ENCODE measurements around the gene CYB5R4. TPM values are rescaled to one million over a fixed set of nuclear protein-coding genes. Genes with fewer than 3 reads are reported as not detected.
"Not testable (repeated sequence)": the region's sequence is repeated elsewhere in the genome, so short reads cannot be mapped to it uniquely, and the experiment has no call there.

CYB5R4 gene
- total and polyA plus RNA-seq, 2 experiments from 2014 or later: 5.2 to 14.5 TPM

GRCh38 chr6:83885984-83886383 is 26.5 kb downstream of the CYB5R4 start:
- Histone ChIP-seq H3K27ac (no peak overlapping the region), H3K4me1 (ENCODE audit: low read depth) (peaks cover 13% of the 10 kb centered on the region), H3K27me3 (no peaks in the 10 kb centered on the region), H3K4me3 (no peak overlapping the region), H3K9me3 (ENCODE audit: low read depth) (no peaks in the 10 kb centered on the region), H3K36me3 (no peaks in the 10 kb centered on the region)
- DNase-seq (ENCODE audit: low read depth in 1 of 2, low spot score in 1 of 2): no peak
- TF ChIP-seq CTCF (IDR thresholded peaks at IDR 0.05; ENCODE audit: low read depth, low read length): no peak

- peaks cover 34% of the 10 kb centered on the region for H3K4me1 ChIP-seq (ENCODE audit: low read depth)
- H3K27me3 ChIP-seq: no peaks in the 10 kb centered on the region
- H3K4me3 ChIP-seq: no peak overlapping the region
- H3K9me3 ChIP-seq (ENCODE audit: low read depth): no peaks in the 10 kb centered on the region
- H3K27ac ChIP-seq: no peak overlapping the region
- DNase-seq (ENCODE audit: low read depth in 1 of 2, low spot score in 1 of 2): no peak
- no peak for TF ChIP-seq CTCF (IDR thresholded peaks at IDR 0.05; ENCODE audit: low read depth, low read length)
- H3K36me3 ChIP-seq: no peaks in the 10 kb centered on the region
Measured at GRCh38 chr6:83889621-83890020, 30.1 kb downstream of the CYB5R4 start.

- no peaks in the 10 kb centered on the region for H3K27me3 ChIP-seq
- H3K4me1 ChIP-seq (ENCODE audit: low read depth): peaks cover 31% of the 10 kb centered on the region
- DNase-seq (ENCODE audit: low read depth in 1 of 2, low spot score in 1 of 2): peak in 1 of 2 donors; percentile 40
- no peak for TF ChIP-seq CTCF (IDR thresholded peaks at IDR 0.05; ENCODE audit: low read depth, low read length)
- H3K9me3 ChIP-seq (ENCODE audit: low read depth): no peaks in the 10 kb centered on the region
- peak overlapping the region; percentile 49 for H3K27ac ChIP-seq
- no peaks in the 10 kb centered on the region for H3K36me3 ChIP-seq
- H3K4me3 ChIP-seq: no peak overlapping the region
Measured at GRCh38 chr6:83890520-83890919, 31.0 kb downstream of the CYB5R4 start.

- no peak for TF ChIP-seq CTCF (IDR thresholded peaks at IDR 0.05; ENCODE audit: low read depth, low read length)
- no peaks in the 10 kb centered on the region for H3K9me3 ChIP-seq (ENCODE audit: low read depth)
- DNase-seq (ENCODE audit: low read depth in 1 of 2, low spot score in 1 of 2): no peak
- H3K27me3 ChIP-seq: no peaks in the 10 kb centered on the region
- peak overlapping the region; percentile 49 for H3K27ac ChIP-seq
- H3K4me3 ChIP-seq: no peak overlapping the region
- H3K4me1 ChIP-seq (ENCODE audit: low read depth): peaks cover 31% of the 10 kb centered on the region
- no peaks in the 10 kb centered on the region for H3K36me3 ChIP-seq
Measured at GRCh38 chr6:83891586-83891985, 32.1 kb downstream of the CYB5R4 start.

- no peak overlapping the region for H3K4me3 ChIP-seq
- H3K4me1 ChIP-seq (ENCODE audit: low read depth): peaks cover 31% of the 10 kb centered on the region
Measured at GRCh38 chr6:83893024-83893423, 33.5 kb downstream of the CYB5R4 start.

GRCh38 chr6:83897094-83897493 is 37.6 kb downstream of the CYB5R4 start:
- H3K4me1 ChIP-seq (ENCODE audit: low read depth): peaks cover 11% of the 10 kb centered on the region
- not testable (repeated sequence) for H3K4me3 ChIP-seq; H3K27ac ChIP-seq; H3K27me3 ChIP-seq; H3K36me3 ChIP-seq; H3K9me3 ChIP-seq (ENCODE audit: low read depth); DNase-seq (ENCODE audit: low read depth in 1 of 2, low spot score in 1 of 2)

More at GRCh38 chr6:83893024-83893423, 33.5 kb downstream of the CYB5R4 start:
- Histone ChIP-seq H3K36me3 (no peaks in the 10 kb centered on the region), H3K27ac (no peak overlapping the region), H3K9me3 (ENCODE audit: low read depth) (no peaks in the 10 kb centered on the region), H3K27me3 (no peaks in the 10 kb centered on the region)
- no peak for DNase-seq (ENCODE audit: low read depth in 1 of 2, low spot score in 1 of 2)
- TF ChIP-seq CTCF (IDR thresholded peaks at IDR 0.05; ENCODE audit: low read depth, low read length): no peak

All from cardiac muscle cell (in vitro differentiated cells and primary cell).